ENCODE measurements around the gene ASB13. TPM values are rescaled to one million over a fixed set of nuclear protein-coding genes. Genes with fewer than 3 reads are reported as not detected.

Gene ASB13
- total and polyA plus RNA-seq, 9 donors = 8.0 to 14.0 (median 11.7) TPM

GRCh38 chr10:5589661-5590511, 76.5 kb downstream of the ASB13 start:
- no peaks in the 10 kb centered on the region for H3K36me3 ChIP-seq (ENCODE audit: control insufficient read depth, insufficient read depth, low read length)
- H3K4me1 ChIP-seq (ENCODE audit: control insufficient read depth, insufficient read depth, low read length) = peaks cover 71% of the 10 kb centered on the region
- no peaks in the 10 kb centered on the region for H3K9me3 ChIP-seq (replicated peaks; ENCODE audit: control insufficient read depth, low read depth, low read length)
- no peak for DNase-seq
- H3K27me3 ChIP-seq (ENCODE audit: control insufficient read depth, insufficient read depth, low read length) = peaks cover 4% of the 10 kb centered on the region
- 81% methylated on average over 12 of the region's 16 CpGs for WGBS (ENCODE audit: insufficient coverage)
- H3K27ac ChIP-seq (ENCODE audit: low read length) = no peak overlapping the region
- no peak overlapping the region for H3K4me3 ChIP-seq (ENCODE audit: low read length)

- Histone ChIP-seq H3K4me1 (ENCODE audit: control insufficient read depth, insufficient read depth, low read length) (peaks cover 65% of the 10 kb centered on the region), H3K27me3 (ENCODE audit: control insufficient read depth, insufficient read depth, low read length) (peaks cover 4% of the 10 kb centered on the region)
- 79% methylated on average over 10 of the region's 14 CpGs for WGBS (ENCODE audit: insufficient coverage)
These were observed 77.3 kb downstream of the ASB13 start for GRCh38 chr10:5589011-5589660.

More at GRCh38 chr10:5589011-5589660, 77.3 kb downstream of the ASB13 start:
- H3K36me3 ChIP-seq (ENCODE audit: control insufficient read depth, insufficient read depth, low read length) = no peaks in the 10 kb centered on the region
- no peaks in the 10 kb centered on the region for H3K9me3 ChIP-seq (replicated peaks; ENCODE audit: control insufficient read depth, low read depth, low read length)
- no peak for DNase-seq
- H3K4me3 ChIP-seq (ENCODE audit: low read length) = no peak overlapping the region
- no peak overlapping the region for H3K27ac ChIP-seq (ENCODE audit: low read length)

Other genes with a start within 250 kb of the ASB13 start
- not detected for gene CALML5, start 167.0 kb downstream of the ASB13 start, total RNA-seq
- 1 to 10 TPM in 1 of 8 donors, under 1 TPM in 1, not detected in 6; 0.19 to 2.2 TPM for gene CALML5, start 167.0 kb downstream of the ASB13 start, polyA plus RNA-seq (ENCODE audit: insufficient read depth in 1 of 8, insufficient read length in 8 of 8, low replicate concordance in 1 of 8)
- not detected for gene CALML3, start 141.6 kb downstream of the ASB13 start, total RNA-seq
- gene CALML3, start 141.6 kb downstream of the ASB13 start, polyA plus RNA-seq (ENCODE audit: insufficient read depth in 1 of 8, insufficient read length in 8 of 8, low replicate concordance in 1 of 8) = under 1 TPM; 0.09 to 0.79 (median 0.33) TPM
- 51.3 TPM for gene TASOR2, start 18.2 kb upstream of the ASB13 start, total RNA-seq
- 10 to 100 TPM; 21.9 to 34.8 (median 29.2) TPM for gene TASOR2, start 18.2 kb upstream of the ASB13 start, polyA plus RNA-seq (ENCODE audit: insufficient read depth in 1 of 8, insufficient read length in 8 of 8, low replicate concordance in 1 of 8)
- gene GDI2, start 146.8 kb upstream of the ASB13 start, total RNA-seq = 256 TPM
- gene GDI2, start 146.8 kb upstream of the ASB13 start, polyA plus RNA-seq (ENCODE audit: insufficient read depth in 1 of 8, insufficient read length in 8 of 8, low replicate concordance in 1 of 8) = 100 to 1,000 TPM; 216 to 281 (median 233) TPM
- 6.0 TPM for gene ANKRD16, start 223.3 kb upstream of the ASB13 start, total RNA-seq
- 1 to 10 TPM; 6.4 to 7.9 (median 7.0) TPM for gene ANKRD16, start 223.3 kb upstream of the ASB13 start, polyA plus RNA-seq (ENCODE audit: insufficient read depth in 1 of 8, insufficient read length in 8 of 8, low replicate concordance in 1 of 8)
- gene FBH1, start 223.6 kb upstream of the ASB13 start, total RNA-seq = 56.9 TPM
- gene FBH1, start 223.6 kb upstream of the ASB13 start, polyA plus RNA-seq (ENCODE audit: insufficient read depth in 1 of 8, insufficient read length in 8 of 8, low replicate concordance in 1 of 8) = 10 to 100 TPM; 45.8 to 57.7 (median 52.1) TPM